HG03571 (cell line): ENCODE data around the gene TP53INP2.
"Not testable (repeated sequence)": the region's sequence is repeated elsewhere in the genome, so short reads cannot be mapped to it uniquely, and the experiment has no call there.

Experiments used
- ATAC-seq: cut with Tn5 transposase; IDR thresholded peaks from one replicate; pipeline ENCODE4 v1.9.1; 2021; ENCODE audit not compliant: unreplicated experiment

TP53INP2 gene

GRCh38 chr20:34720266-34720665 lies 16.1 kb downstream of the TP53INP2 start:
- ATAC-seq: no peak

GRCh38 chr20:34722560-34722959 lies 18.4 kb downstream of the TP53INP2 start:
- not testable (repeated sequence) for ATAC-seq

DNA sequence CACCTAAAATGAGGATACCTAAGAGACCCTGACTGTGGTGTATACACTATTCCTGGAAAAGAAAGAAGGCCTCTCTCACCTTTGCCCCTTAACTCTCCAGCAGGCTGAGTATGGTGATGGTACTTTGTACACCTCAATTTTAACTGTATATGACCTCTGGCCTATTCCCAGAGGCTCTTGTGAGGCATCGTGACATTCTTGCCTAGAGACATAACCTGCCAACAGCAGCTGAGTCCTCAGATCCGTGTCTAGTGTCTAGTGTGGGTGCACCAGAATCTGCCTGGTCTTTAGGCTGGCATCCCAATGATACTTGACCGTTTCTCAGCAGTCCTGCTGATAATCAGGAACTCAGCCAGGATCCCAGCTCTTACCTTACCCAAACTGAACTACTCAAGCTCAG lies 20.0 kb downstream of the TP53INP2 start:
- ATAC-seq: no peak

GRCh38 chr20:34729416-34729815 lies 25.3 kb downstream of the TP53INP2 start:
- ATAC-seq: no peak

DNA sequence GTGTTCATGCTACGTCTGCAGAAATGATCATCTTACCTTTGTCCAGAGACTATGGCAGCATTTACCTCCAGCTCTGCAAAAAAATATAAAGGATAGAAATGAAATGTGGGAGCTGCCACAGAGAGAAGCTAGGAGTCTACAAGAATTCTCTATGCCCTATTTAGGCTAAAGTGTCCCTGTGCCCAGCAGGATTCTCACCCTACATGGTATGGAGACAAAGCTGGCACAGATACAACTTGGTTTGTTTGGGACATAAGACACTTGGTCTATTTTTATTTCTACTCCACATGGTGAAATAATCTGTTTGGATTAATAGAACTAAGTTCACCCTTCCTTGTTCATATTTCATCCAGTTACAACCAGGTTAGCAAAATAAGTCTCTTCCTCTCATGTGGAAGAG lies 28.4 kb downstream of the TP53INP2 start:
- ATAC-seq: no peak

GRCh38 chr20:34736106-34736735 lies 32.1 kb downstream of the TP53INP2 start:
- no peak for ATAC-seq

DNA sequence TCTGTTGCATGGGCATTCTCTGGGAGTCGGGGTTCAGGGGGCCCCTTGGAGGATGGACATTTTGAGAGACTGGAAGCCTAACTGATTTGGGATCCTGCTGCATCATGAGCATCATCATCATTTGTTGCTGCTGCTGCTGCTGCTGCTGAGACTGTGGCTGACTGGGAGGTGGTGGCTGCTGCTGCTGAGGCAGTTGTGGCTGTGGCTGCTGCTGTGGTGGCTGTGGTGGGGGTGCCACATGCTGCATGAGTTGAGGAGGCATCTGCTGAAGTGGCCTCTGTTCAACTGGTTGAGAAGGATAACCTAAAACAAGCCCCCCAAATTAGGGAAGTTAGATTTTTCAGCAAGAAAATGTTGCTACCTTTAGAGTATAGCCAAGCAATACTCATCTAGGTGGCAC lies 38.9 kb downstream of the TP53INP2 start:
- no peak for ATAC-seq

GRCh38 chr20:34744340-34744739 lies 40.2 kb downstream of the TP53INP2 start:
- ATAC-seq: no peak

GRCh38 chr20:34744847-34745246 lies 40.7 kb downstream of the TP53INP2 start:
- no peak for ATAC-seq

- ATAC-seq: no peak
Observed at GRCh38 chr20:34746674-34747073, 42.5 kb downstream of the TP53INP2 start.

- ATAC-seq: no peak
Observed at GRCh38 chr20:34747479-34747878, 43.3 kb downstream of the TP53INP2 start.

DNA sequence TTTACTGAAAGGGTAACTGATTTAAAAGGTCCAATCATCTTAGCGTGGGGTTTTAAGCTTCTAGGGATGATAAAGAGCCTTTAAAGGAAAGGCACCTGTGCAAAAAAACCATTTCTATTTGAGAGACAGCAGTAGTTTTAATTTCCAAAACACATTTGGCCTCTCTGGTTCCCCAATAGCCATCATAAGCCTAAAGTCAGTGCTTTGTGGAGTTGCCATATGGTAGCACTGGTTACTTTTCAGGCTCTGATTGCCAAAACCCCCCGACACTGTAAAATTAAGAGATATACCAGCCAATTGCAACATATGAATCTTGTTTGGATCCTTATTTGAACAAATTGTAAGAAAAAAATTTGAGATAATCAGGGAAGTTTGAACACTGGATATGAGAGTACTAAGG lies 44.6 kb downstream of the TP53INP2 start:
- ATAC-seq: no peak

- ATAC-seq: no peak
Observed at GRCh38 chr20:34750484-34750883, 46.3 kb downstream of the TP53INP2 start.

GRCh38 chr20:34751453-34751852 lies 47.3 kb downstream of the TP53INP2 start:
- no peak for ATAC-seq

DNA sequence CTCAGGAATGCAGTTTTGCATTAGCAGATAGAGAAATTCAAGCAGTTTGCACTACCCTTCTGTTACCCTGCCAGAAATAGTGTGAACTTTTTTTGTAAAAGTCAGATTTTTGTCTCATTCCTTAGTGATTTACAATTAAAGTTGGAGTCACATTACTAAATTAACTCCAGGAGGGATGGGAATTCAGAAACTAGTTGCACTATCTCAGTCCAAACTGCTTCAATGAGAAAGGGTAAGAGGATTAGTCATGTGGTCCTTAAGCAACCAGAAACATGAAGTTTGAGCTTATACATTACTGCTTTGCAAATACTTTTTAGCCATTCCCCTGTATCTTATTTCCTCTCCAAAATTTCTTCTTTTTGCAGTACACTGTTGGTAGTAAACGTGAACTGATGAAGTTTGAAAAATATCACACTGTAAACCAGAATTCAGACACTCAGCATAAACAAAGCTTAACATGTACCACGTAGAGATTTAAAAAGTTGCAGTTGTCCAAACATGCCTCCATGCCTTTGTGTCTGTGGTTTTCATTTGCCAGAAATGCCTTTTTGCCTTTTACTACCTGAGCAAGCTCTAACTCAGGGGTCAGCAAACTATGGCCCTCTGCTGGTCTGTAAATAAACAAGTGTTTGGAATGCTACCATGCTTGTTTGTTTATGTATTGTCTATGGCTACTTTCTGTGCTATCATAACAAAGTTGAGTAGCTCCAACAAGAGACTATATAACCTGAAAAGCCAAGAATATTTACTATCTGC lies 49.7 kb downstream of the TP53INP2 start:
- no peak for ATAC-seq

- ATAC-seq: no peak
Observed at GRCh38 chr20:34754611-34755010, 50.5 kb downstream of the TP53INP2 start.

GRCh38 chr20:34755367-34755766 lies 51.2 kb downstream of the TP53INP2 start:
- ATAC-seq: no peak

GRCh38 chr20:34762031-34762555 lies 57.9 kb downstream of the TP53INP2 start:
- no peak for ATAC-seq
